GM19351 (cell line): ENCODE results near the gene ARVCF.
"Not testable (repeated sequence)": the region's sequence is repeated elsewhere in the genome, so short reads cannot be mapped to it uniquely, and the experiment has no call there.

Experiments
- ATAC-seq: cut with Tn5 transposase; IDR thresholded peaks from one replicate; pipeline ENCODE4 v1.9.1; 2021; ENCODE audit warnings: mild to moderate bottlenecking, moderate library complexity; ENCODE audit not compliant: unreplicated experiment

ARVCF gene

GRCh38 chr22:19940536-19941364 lies 75.9 kb downstream of the ARVCF start:
- no peak for ATAC-seq

GRCh38 chr22:19937616-19938473 lies 78.8 kb downstream of the ARVCF start:
- no peak for ATAC-seq

GRCh38 chr22:19936513-19936912 lies 80.1 kb downstream of the ARVCF start:
- ATAC-seq = no peak

GRCh38 chr22:19935123-19935718 lies 81.4 kb downstream of the ARVCF start:
- not testable (repeated sequence) for ATAC-seq

- ATAC-seq = no peak
These were observed 83.0 kb downstream of the ARVCF start for GRCh38 chr22:19933341-19934241.

GRCh38 chr22:19932367-19933206 lies 84.0 kb downstream of the ARVCF start:
- no peak for ATAC-seq

- ATAC-seq = no peak
These were observed 85.1 kb downstream of the ARVCF start for GRCh38 chr22:19931514-19931913.

- no peak for ATAC-seq
These were observed 85.8 kb downstream of the ARVCF start for GRCh38 chr22:19930551-19931486.

- no peak for ATAC-seq
These were observed 86.8 kb downstream of the ARVCF start for GRCh38 chr22:19929586-19930550.

- ATAC-seq = no peak
These were observed 88.4 kb downstream of the ARVCF start for GRCh38 chr22:19928207-19928606.

GRCh38 chr22:19927696-19928095 lies 88.9 kb downstream of the ARVCF start:
- ATAC-seq = no peak

- ATAC-seq = not testable (repeated sequence)
These were observed 90.6 kb downstream of the ARVCF start for GRCh38 chr22:19926028-19926427.

GRCh38 chr22:19923914-19924513 lies 92.6 kb downstream of the ARVCF start:
- no peak for ATAC-seq

- no peak for ATAC-seq
These were observed 95.0 kb downstream of the ARVCF start for GRCh38 chr22:19921544-19922081.
